Ishikawa (cell line): Measurements from ENCODE around the gene JMJD8.

Experiments
- CEBPB ChIP-seq: IDR thresholded peaks from 2 replicates; pipeline ENCODE4 v1.6.1; 2012
- CREB1 ChIP-seq: IDR thresholded peaks from 2 replicates; pipeline ENCODE4 v1.6.1; 2012; ENCODE audit warnings: low read depth
- EGR1 ChIP-seq: IDR thresholded peaks from 2 replicates; pipeline ENCODE4 v1.6.1; 2012
- EP300 ChIP-seq: IDR thresholded peaks from 2 replicates; pipeline ENCODE4 v1.6.1; 2012; ENCODE audit warnings: borderline replicate concordance
- FOXM1 ChIP-seq: IDR thresholded peaks from 2 replicates; pipeline ENCODE4 v1.6.1; 2012; ENCODE audit warnings: low read depth, borderline replicate concordance
- MAX ChIP-seq: IDR thresholded peaks from 2 replicates; pipeline ENCODE4 v1.6.1; 2012
- NFIC ChIP-seq: IDR thresholded peaks from 2 replicates; pipeline ENCODE4 v1.6.1; 2012
- RAD21 ChIP-seq: IDR thresholded peaks from 2 replicates; pipeline ENCODE4 v1.6.1; 2012; ENCODE audit warnings: low read depth
- REST ChIP-seq: IDR thresholded peaks from 2 replicates; pipeline ENCODE4 v1.6.1; 2012; ENCODE audit warnings: low read depth, mild to moderate bottlenecking
- TAF1 ChIP-seq: IDR thresholded peaks from 2 replicates; pipeline ENCODE4 v1.6.1; 2012; ENCODE audit warnings: low read depth, mild to moderate bottlenecking
- TCF12 ChIP-seq: IDR thresholded peaks from 2 replicates; pipeline ENCODE4 v1.6.1; 2012; ENCODE audit warnings: low read depth
- TEAD4 ChIP-seq: IDR thresholded peaks from 2 replicates; pipeline ENCODE4 v1.6.1; 2012
- USF1 ChIP-seq: IDR thresholded peaks from 2 replicates; pipeline ENCODE4 v1.6.1; 2012
- YY1 ChIP-seq: IDR thresholded peaks from 2 replicates; pipeline ENCODE4 v1.6.1; 2012; ENCODE audit warnings: low read depth
- ZBTB7A ChIP-seq: IDR thresholded peaks from 2 replicates; pipeline ENCODE4 v1.6.1; 2012; ENCODE audit warnings: low read depth

The JMJD8 gene

GRCh38 chr16:708019-708418 lies 23.9 kb upstream of the JMJD8 start:
- no peak for TF ChIP-seq USF1
- no peak for TF ChIP-seq RAD21
- no peak for TF ChIP-seq CREB1
- TF ChIP-seq ZBTB7A: no peak
- TF ChIP-seq TAF1: no peak
- TF ChIP-seq NFIC: no peak

- TF ChIP-seq TEAD4: 0 out of 2 replicates have a peak, but pooled peaks have one; percentile 21
- no peak for TF ChIP-seq FOXM1
- peak; percentile 44; the same call in 1 of the 2 replicates for TF ChIP-seq TCF12
- no peak for TF ChIP-seq ZBTB7A
- TF ChIP-seq EGR1: peak; percentile 78
- no peak for TF ChIP-seq MAX
- no peak for TF ChIP-seq TAF1
- no peak for TF ChIP-seq RAD21
- peak; percentile 56; the same call in 1 of the 2 replicates for TF ChIP-seq NFIC
- no peak for TF ChIP-seq USF1
These were observed 23.0 kb upstream of the JMJD8 start for GRCh38 chr16:707062-707538.

GRCh38 chr16:706189-707061 lies 22.3 kb upstream of the JMJD8 start:
- TF ChIP-seq REST: no peak
- TF ChIP-seq MAX: no peak
- no peak for TF ChIP-seq TAF1
- TF ChIP-seq FOXM1: no peak
- TF ChIP-seq TEAD4: no peak
- no peak for TF ChIP-seq EP300
- TF ChIP-seq CREB1: no peak
- no peak for TF ChIP-seq USF1
- TF ChIP-seq YY1: no peak
- no peak for TF ChIP-seq EGR1
- TF ChIP-seq TCF12: no peak
- no peak for TF ChIP-seq CEBPB
- TF ChIP-seq RAD21: no peak
- TF ChIP-seq NFIC: no peak
- no peak for TF ChIP-seq ZBTB7A

GRCh38 chr16:705431-706188 lies 21.5 kb upstream of the JMJD8 start, which contains the start of gene FBXL16:
FBXL16 (minus strand) TSS chr16:705801; CDS start chr16:697405, 8,396 bp downstream.
- TF ChIP-seq TAF1: no peak
- no peak for TF ChIP-seq REST
- no peak for TF ChIP-seq EP300
